ENCODE data around the gene STAG3. TPM values are rescaled to one million over a fixed set of nuclear protein-coding genes. Genes with fewer than 3 reads are reported as not detected.

STAG3 gene
- total and polyA plus RNA-seq, 2 experiments from 2014 or later = 4.6 to 4.7 TPM

GRCh38 chr7:100160067-100160466, 17.7 kb upstream of the STAG3 start:
- Mint-ChIP-seq H3K27ac (no peak overlapping the region), H3K4me3 (0 out of 3 replicates have a peak overlapping the region, but pooled peaks have one; percentile 83), H3K9me3 (no peaks in the 10 kb centered on the region), H3K27me3 (ENCODE audit: insufficient read depth, low read depth, poor library complexity) (peaks cover 23% of the 10 kb centered on the region), H3K4me1 (peaks cover 24% of the 10 kb centered on the region), H3K36me3 (ENCODE audit: low read depth) (peaks cover 22% of the 10 kb centered on the region)
- H3K79me2 ChIP-seq (replicated peaks; ENCODE audit: insufficient read depth) = no peaks in the 10 kb centered on the region
- no peaks in the 10 kb centered on the region for H3K36me3 ChIP-seq (ENCODE audit: insufficient read depth)
- H3K4me3 ChIP-seq = no peak overlapping the region
- no peak overlapping the region for H3K4me2 ChIP-seq
- no peaks in the 10 kb centered on the region; the same call in 1 of the 2 replicates for H3K4me1 ChIP-seq (ENCODE audit: insufficient read depth)
- peaks cover 4% of the 10 kb centered on the region for H4K20me1 ChIP-seq (replicated peaks; ENCODE audit: insufficient read depth)
- no peak overlapping the region for H3K27ac ChIP-seq (ENCODE audit: low read depth)
- DNase-seq (ENCODE audit: low spot score) (no peak), ATAC-seq (no peak)
- no peaks in the 10 kb centered on the region for H3K9me2 ChIP-seq (ENCODE audit: insufficient read depth)
- H3K27me3 ChIP-seq (ENCODE audit: insufficient read depth) = no peaks in the 10 kb centered on the region
- TF ChIP-seq CREB1 (CRISPR knock-in tag; IDR thresholded peaks at IDR 0.05; ENCODE audit: low read depth) = no peak
- TF ChIP-seq, protein P1, sequence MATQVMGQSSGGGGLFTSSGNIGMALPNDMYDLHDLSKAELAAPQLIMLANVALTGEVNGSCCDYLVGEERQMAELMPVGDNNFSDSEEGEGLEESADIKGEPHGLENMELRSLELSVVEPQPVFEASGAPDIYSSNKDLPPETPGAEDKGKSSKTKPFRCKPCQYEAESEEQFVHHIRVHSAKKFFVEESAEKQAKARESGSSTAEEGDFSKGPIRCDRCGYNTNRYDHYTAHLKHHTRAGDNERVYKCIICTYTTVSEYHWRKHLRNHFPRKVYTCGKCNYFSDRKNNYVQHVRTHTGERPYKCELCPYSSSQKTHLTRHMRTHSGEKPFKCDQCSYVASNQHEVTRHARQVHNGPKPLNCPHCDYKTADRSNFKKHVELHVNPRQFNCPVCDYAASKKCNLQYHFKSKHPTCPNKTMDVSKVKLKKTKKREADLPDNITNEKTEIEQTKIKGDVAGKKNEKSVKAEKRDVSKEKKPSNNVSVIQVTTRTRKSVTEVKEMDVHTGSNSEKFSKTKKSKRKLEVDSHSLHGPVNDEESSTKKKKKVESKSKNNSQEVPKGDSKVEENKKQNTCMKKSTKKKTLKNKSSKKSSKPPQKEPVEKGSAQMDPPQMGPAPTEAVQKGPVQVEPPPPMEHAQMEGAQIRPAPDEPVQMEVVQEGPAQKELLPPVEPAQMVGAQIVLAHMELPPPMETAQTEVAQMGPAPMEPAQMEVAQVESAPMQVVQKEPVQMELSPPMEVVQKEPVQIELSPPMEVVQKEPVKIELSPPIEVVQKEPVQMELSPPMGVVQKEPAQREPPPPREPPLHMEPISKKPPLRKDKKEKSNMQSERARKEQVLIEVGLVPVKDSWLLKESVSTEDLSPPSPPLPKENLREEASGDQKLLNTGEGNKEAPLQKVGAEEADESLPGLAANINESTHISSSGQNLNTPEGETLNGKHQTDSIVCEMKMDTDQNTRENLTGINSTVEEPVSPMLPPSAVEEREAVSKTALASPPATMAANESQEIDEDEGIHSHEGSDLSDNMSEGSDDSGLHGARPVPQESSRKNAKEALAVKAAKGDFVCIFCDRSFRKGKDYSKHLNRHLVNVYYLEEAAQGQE (IDR thresholded peaks at IDR 0.05; ENCODE audit: unreplicated experiment) = no peak
- TF ChIP-seq, protein P2, sequence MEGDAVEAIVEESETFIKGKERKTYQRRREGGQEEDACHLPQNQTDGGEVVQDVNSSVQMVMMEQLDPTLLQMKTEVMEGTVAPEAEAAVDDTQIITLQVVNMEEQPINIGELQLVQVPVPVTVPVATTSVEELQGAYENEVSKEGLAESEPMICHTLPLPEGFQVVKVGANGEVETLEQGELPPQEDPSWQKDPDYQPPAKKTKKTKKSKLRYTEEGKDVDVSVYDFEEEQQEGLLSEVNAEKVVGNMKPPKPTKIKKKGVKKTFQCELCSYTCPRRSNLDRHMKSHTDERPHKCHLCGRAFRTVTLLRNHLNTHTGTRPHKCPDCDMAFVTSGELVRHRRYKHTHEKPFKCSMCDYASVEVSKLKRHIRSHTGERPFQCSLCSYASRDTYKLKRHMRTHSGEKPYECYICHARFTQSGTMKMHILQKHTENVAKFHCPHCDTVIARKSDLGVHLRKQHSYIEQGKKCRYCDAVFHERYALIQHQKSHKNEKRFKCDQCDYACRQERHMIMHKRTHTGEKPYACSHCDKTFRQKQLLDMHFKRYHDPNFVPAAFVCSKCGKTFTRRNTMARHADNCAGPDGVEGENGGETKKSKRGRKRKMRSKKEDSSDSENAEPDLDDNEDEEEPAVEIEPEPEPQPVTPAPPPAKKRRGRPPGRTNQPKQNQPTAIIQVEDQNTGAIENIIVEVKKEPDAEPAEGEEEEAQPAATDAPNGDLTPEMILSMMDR (conservative IDR thresholded peaks at IDR 0.05; ENCODE audit: low read depth in 2 of 2) = no peak
- TF ChIP-seq ZNF114 (CRISPR knock-in tag; IDR thresholded peaks at IDR 0.05) = no peak
- TF ChIP-seq STAT1 (IDR thresholded peaks at IDR 0.05; ENCODE audit: unreplicated experiment) = no peak
- TF ChIP-seq EZH2phosphoT487 (IDR thresholded peaks at IDR 0.05; ENCODE audit: unreplicated experiment) = no peak
- TF ChIP-seq ETS1 (IDR thresholded peaks at IDR 0.05) = no peak
- TF ChIP-seq, protein P3, sequence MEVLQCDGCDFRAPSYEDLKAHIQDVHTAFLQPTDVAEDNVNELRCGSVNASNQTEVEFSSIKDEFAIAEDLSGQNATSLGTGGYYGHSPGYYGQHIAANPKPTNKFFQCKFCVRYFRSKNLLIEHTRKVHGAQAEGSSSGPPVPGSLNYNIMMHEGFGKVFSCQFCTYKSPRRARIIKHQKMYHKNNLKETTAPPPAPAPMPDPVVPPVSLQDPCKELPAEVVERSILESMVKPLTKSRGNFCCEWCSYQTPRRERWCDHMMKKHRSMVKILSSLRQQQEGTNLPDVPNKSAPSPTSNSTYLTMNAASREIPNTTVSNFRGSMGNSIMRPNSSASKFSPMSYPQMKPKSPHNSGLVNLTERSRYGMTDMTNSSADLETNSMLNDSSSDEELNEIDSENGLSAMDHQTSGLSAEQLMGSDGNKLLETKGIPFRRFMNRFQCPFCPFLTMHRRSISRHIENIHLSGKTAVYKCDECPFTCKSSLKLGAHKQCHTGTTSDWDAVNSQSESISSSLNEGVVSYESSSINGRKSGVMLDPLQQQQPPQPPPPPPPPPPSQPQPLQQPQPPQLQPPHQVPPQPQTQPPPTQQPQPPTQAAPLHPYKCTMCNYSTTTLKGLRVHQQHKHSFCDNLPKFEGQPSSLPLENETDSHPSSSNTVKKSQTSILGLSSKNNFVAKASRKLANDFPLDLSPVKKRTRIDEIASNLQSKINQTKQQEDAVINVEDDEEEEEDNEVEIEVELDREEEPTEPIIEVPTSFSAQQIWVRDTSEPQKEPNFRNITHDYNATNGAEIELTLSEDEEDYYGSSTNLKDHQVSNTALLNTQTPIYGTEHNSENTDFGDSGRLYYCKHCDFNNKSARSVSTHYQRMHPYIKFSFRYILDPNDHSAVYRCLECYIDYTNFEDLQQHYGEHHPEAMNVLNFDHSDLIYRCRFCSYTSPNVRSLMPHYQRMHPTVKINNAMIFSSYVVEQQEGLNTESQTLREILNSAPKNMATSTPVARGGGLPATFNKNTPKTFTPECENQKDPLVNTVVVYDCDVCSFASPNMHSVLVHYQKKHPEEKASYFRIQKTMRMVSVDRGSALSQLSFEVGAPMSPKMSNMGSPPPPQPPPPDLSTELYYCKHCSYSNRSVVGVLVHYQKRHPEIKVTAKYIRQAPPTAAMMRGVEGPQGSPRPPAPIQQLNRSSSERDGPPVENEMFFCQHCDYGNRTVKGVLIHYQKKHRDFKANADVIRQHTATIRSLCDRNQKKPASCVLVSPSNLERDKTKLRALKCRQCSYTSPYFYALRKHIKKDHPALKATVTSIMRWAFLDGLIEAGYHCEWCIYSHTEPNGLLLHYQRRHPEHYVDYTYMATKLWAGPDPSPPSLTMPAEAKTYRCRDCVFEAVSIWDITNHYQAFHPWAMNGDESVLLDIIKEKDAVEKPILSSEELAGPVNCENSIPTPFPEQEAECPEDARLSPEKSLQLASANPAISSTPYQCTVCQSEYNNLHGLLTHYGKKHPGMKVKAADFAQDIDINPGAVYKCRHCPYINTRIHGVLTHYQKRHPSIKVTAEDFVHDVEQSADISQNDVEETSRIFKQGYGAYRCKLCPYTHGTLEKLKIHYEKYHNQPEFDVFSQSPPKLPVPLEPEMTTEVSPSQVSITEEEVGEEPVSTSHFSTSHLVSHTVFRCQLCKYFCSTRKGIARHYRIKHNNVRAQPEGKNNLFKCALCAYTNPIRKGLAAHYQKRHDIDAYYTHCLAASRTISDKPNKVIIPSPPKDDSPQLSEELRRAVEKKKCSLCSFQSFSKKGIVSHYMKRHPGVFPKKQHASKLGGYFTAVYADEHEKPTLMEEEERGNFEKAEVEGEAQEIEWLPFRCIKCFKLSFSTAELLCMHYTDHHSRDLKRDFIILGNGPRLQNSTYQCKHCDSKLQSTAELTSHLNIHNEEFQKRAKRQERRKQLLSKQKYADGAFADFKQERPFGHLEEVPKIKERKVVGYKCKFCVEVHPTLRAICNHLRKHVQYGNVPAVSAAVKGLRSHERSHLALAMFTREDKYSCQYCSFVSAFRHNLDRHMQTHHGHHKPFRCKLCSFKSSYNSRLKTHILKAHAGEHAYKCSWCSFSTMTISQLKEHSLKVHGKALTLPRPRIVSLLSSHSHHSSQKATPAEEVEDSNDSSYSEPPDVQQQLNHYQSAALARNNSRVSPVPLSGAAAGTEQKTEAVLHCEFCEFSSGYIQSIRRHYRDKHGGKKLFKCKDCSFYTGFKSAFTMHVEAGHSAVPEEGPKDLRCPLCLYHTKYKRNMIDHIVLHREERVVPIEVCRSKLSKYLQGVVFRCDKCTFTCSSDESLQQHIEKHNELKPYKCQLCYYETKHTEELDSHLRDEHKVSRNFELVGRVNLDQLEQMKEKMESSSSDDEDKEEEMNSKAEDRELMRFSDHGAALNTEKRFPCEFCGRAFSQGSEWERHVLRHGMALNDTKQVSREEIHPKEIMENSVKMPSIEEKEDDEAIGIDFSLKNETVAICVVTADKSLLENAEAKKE (CRISPR knock-in tag; IDR thresholded peaks at IDR 0.05) = no peak
- no peak for TF ChIP-seq NANOG (IDR thresholded peaks at IDR 0.05; ENCODE audit: borderline replicate concordance)
- TF ChIP-seq ZNF331 (CRISPR knock-in tag; IDR thresholded peaks at IDR 0.05; ENCODE audit: low read depth) = no peak
- no peak overlapping the region for H2AFZ ChIP-seq
- H3F3A ChIP-seq (replicated peaks; ENCODE audit: low read depth) = peaks cover 24% of the 10 kb centered on the region

Data from GM23338 (cell line).